Skin epidermis (tissue), 12 donors: ENCODE measurements around the gene GPR89B.
"Not testable (repeated sequence)": the region's sequence is repeated elsewhere in the genome, so short reads cannot be mapped to it uniquely, and the experiment has no call there.

Experiments
- H3K27ac ChIP-seq, 21 experiments: fragments of 200-600 bp; sonication (generic) in 11 of 21; one replicate each; pipeline ENCODE4 v1.5.0; 2020; ENCODE audit warnings: mild to moderate bottlenecking in 3 of 21, inconsistent platforms in 2 of 21, moderate library complexity in 2 of 21
- H3K4me3 ChIP-seq, 7 experiments: fragments of 200-600 bp; sonication (generic) in 2 of 7; one replicate each; pipeline ENCODE4 v1.5.0; 2020; ENCODE audit warnings: inconsistent platforms in 2 of 7, mild to moderate bottlenecking in 2 of 7, moderate library complexity in 1 of 7

The GPR89B gene

GRCh38 chr1:148014289-148015200 lies 86.3 kb downstream of the GPR89B start:
- H3K27ac ChIP-seq = not testable (repeated sequence)
- peak overlapping the region in 4 of 7 experiments; percentile 6 to 37 (median 12) for H3K4me3 ChIP-seq

GRCh38 chr1:148024918-148025317 lies 96.7 kb downstream of the GPR89B start:
- H3K27ac ChIP-seq, H3K4me3 ChIP-seq: not testable (repeated sequence)

- H3K27ac ChIP-seq, H3K4me3 ChIP-seq: not testable (repeated sequence)
Measured at GRCh38 chr1:148027004-148027403, 98.8 kb downstream of the GPR89B start.

GRCh38 chr1:148032247-148032646 lies 104.0 kb downstream of the GPR89B start:
- not testable (repeated sequence) for H3K27ac ChIP-seq, H3K4me3 ChIP-seq

- H3K4me3 ChIP-seq, H3K27ac ChIP-seq: not testable (repeated sequence)
Measured at GRCh38 chr1:148032690-148033089, 104.5 kb downstream of the GPR89B start.

GRCh38 chr1:148033147-148033546 lies 104.9 kb downstream of the GPR89B start:
- H3K4me3 ChIP-seq = peak overlapping the region in 1 of 7 experiments; percentile 7
- H3K27ac ChIP-seq = not testable (repeated sequence)

- peak overlapping the region in 4 of 7 experiments; percentile 18 to 34 (median 28) for H3K4me3 ChIP-seq
Measured at GRCh38 chr1:148037850-148038461, 109.7 kb downstream of the GPR89B start.

GRCh38 chr1:148038462-148039333 lies 110.5 kb downstream of the GPR89B start:
- Histone ChIP-seq H3K4me3 (peak overlapping the region in 6 of 7 experiments; percentile 17 to 35 (median 24)), H3K27ac (peak overlapping the region; percentile 39 to 91 (median 84))

More at GRCh38 chr1:148037850-148038461, 109.7 kb downstream of the GPR89B start:
- H3K27ac ChIP-seq = peak overlapping the region in 8 of 21 experiments; percentile 73 to 91 (median 87)
